IMR-90 (cell line): Measurements from ENCODE around the gene CYTH2.

ENCODE experiments used
- POLR2A ChIP-seq: IDR thresholded peaks from 2 replicates; pipeline ENCODE4 v1.6.1; 2012; ENCODE audit warnings: mild to moderate bottlenecking, low read depth, low read length
- TF ChIP-seq, protein P1 (sequence below): conservative IDR thresholded peaks from 2 replicates; pipeline ENCODE4 v1.5.1; 2012; ENCODE audit warnings: mild to moderate bottlenecking, low read depth, low read length, improper control_type of control experiment
- TF ChIP-seq, protein P2 (sequence below): fragments of 150-350 bp; IDR thresholded peaks from 2 replicates; pipeline ENCODE4 v1.6.1; 2016; ENCODE audit warnings: low read depth, mild to moderate bottlenecking, low read length, moderate library complexity, borderline replicate concordance

DNA sequence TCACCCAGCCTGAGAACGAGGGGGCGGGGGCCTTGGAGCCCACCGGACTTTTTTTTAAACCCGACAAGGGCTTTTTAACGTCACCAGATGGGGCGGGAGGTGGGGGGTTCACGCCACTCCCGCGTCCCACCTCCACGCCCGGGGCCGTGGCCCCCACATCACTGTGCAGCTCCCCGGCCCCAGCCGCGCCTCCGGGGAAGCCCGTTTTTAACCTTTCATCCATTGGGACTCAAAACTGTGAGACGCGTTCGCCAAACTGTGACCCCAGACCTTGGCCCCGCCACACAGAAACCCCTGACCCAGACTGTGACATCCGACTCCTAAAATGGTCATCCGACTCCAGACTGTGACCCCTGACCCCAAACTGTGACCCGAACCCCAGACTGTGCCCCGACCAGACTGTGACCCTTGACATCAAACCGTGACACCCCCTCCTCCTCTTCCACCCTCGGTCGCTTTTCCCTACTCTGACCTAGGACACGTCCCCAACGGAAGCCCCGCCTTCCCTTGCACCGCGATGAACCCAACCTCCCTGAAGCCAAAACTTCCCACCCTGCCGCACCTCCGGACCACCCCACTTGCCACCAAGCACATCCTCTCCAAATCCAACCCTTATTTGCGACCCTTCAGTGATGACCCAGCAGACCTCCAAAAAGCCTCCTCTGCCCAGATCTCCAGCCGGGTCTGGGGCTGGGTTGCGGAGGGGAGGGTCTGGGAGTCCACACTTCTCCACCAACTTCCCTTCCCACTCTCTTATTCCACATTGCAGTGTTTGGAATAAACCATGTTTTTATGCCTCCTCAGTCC is 24.8 kb upstream of the CYTH2 start:
- TF ChIP-seq, protein P1, sequence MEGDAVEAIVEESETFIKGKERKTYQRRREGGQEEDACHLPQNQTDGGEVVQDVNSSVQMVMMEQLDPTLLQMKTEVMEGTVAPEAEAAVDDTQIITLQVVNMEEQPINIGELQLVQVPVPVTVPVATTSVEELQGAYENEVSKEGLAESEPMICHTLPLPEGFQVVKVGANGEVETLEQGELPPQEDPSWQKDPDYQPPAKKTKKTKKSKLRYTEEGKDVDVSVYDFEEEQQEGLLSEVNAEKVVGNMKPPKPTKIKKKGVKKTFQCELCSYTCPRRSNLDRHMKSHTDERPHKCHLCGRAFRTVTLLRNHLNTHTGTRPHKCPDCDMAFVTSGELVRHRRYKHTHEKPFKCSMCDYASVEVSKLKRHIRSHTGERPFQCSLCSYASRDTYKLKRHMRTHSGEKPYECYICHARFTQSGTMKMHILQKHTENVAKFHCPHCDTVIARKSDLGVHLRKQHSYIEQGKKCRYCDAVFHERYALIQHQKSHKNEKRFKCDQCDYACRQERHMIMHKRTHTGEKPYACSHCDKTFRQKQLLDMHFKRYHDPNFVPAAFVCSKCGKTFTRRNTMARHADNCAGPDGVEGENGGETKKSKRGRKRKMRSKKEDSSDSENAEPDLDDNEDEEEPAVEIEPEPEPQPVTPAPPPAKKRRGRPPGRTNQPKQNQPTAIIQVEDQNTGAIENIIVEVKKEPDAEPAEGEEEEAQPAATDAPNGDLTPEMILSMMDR: no peak
- no peak for TF ChIP-seq POLR2A
- TF ChIP-seq, protein P2, sequence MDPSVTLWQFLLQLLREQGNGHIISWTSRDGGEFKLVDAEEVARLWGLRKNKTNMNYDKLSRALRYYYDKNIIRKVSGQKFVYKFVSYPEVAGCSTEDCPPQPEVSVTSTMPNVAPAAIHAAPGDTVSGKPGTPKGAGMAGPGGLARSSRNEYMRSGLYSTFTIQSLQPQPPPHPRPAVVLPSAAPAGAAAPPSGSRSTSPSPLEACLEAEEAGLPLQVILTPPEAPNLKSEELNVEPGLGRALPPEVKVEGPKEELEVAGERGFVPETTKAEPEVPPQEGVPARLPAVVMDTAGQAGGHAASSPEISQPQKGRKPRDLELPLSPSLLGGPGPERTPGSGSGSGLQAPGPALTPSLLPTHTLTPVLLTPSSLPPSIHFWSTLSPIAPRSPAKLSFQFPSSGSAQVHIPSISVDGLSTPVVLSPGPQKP: no peak
